HL-60 (cell line): ENCODE results near the gene CMIP.

ENCODE experiments used
- DNase-seq, 2 experiments: peaks; one replicate each; pipeline ENCODE4 v3.0.0-alpha.2; 2010 to 2020; ENCODE audit warnings: low read depth in 1 of 2, low spot score in 1 of 2
- H3K27ac ChIP-seq: fragments of 250-450 bp; sonication (Bioruptor Pico); replicated peaks from 2 replicates; pipeline ENCODE4 v1.5.1; 2020; ENCODE audit warnings: mild to moderate bottlenecking, moderate library complexity
- H3K27me3 ChIP-seq: fragments of 250-450 bp; sonication (Bioruptor Pico); 2 replicates; pipeline ENCODE4 v1.5.1; 2021; ENCODE audit warnings: mild to moderate bottlenecking, moderate library complexity; ENCODE audit not compliant: insufficient read depth, poor library complexity, severe bottlenecking
- H3K4me3 ChIP-seq: replicated peaks from 2 replicates; pipeline ENCODE4 v1.5.1; 2011; ENCODE audit warnings: mild to moderate bottlenecking, control low read depth, low read length; ENCODE audit not compliant: insufficient read depth
- CTCF ChIP-seq: IDR thresholded peaks from one replicate; pipeline ENCODE4 v1.5.1; 2011; ENCODE audit warnings: low read length, control low read depth, inconsistent platforms; ENCODE audit not compliant: insufficient read depth
- GABPA ChIP-seq: IDR thresholded peaks from 2 replicates; pipeline ENCODE4 v1.6.1; 2012; ENCODE audit warnings: low read depth
- POLR2AphosphoS5 ChIP-seq: IDR thresholded peaks from 2 replicates; pipeline ENCODE4 v1.6.1; 2012; ENCODE audit warnings: low read depth
- REST ChIP-seq: IDR thresholded peaks from 2 replicates; pipeline ENCODE4 v1.6.1; 2012; ENCODE audit warnings: low read depth; ENCODE audit not compliant: insufficient replicate concordance
- SPI1 ChIP-seq: IDR thresholded peaks from 2 replicates; pipeline ENCODE4 v1.6.1; 2012; ENCODE audit warnings: low read depth, mild to moderate bottlenecking, borderline replicate concordance

Gene CMIP

GRCh38 chr16:81607805-81608522 lies 163.4 kb downstream of the CMIP start:
- DNase-seq, result no peak
- Histone ChIP-seq H3K4me3 (no peak overlapping the region), H3K27ac (no peak overlapping the region), H3K27me3 (no peaks in the 10 kb centered on the region)
- TF ChIP-seq POLR2AphosphoS5 (no peak), REST (no peak), GABPA (no peak), SPI1 (no peak), CTCF (no peak)

GRCh38 chr16:81608523-81609209 lies 164.1 kb downstream of the CMIP start:
- Histone ChIP-seq H3K4me3 (no peak overlapping the region), H3K27ac (no peak overlapping the region), H3K27me3 (no peaks in the 10 kb centered on the region)
- peak in 1 of 2 experiments; percentile 44 for DNase-seq
- TF ChIP-seq POLR2AphosphoS5, result no peak
- TF ChIP-seq REST, result no peak
- TF ChIP-seq GABPA, result no peak
- peak; percentile 66; the same call in 1 of the 2 replicates for TF ChIP-seq SPI1

- DNase-seq, result no peak
- Histone ChIP-seq H3K4me3 (no peak overlapping the region), H3K27ac (no peak overlapping the region)
These were observed 164.8 kb downstream of the CMIP start for GRCh38 chr16:81609323-81609892.

More at GRCh38 chr16:81609323-81609892, 164.8 kb downstream of the CMIP start:
- TF ChIP-seq CTCF, result no peak
- no peak for TF ChIP-seq SPI1
- no peak for TF ChIP-seq GABPA
- no peak for TF ChIP-seq REST
- TF ChIP-seq POLR2AphosphoS5, result no peak
- H3K27me3 ChIP-seq, result no peaks in the 10 kb centered on the region
